Retinal pigment epithelial cell (primary cell): Measurements from ENCODE around the gene UVRAG.

Experiments
- DNase-seq: peaks from one replicate; pipeline ENCODE4 v3.0.0-alpha.2; 2010; ENCODE audit warnings: low read depth
- H3K4me3 ChIP-seq: 2 replicates; pipeline ENCODE4 v1.5.1; 2011; ENCODE audit warnings: mild to moderate bottlenecking, low read length, control low read depth, moderate library complexity
- CTCF ChIP-seq: conservative IDR thresholded peaks from 2 replicates; pipeline ENCODE4 v1.5.1; 2011; ENCODE audit warnings: low read depth, low read length, control low read depth, inconsistent platforms

The UVRAG gene

DNA sequence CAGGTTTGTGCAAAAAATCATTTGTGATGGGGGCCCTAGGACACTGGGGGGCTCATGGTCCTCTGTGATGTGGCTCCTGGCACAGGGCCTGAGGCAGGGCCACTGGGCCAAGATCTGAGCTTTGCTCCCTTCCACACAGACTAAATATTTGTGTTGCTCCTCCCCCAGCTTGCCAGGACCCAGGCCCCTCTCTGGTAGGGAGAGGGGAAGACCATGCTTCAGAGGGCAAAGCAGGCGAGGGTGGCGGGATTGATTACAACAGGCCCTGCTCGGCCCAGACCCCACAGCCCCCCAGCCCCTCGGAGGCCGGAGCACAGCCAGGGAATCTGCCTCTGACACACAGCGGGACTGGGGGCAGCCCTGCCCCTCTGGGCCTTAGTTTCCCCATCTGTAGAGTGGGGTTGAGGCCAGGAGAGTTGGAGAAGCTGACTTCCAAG, 362.3 kb downstream of the UVRAG start:
- no peak overlapping the region for H3K4me3 ChIP-seq
- no peak for TF ChIP-seq CTCF
- DNase-seq, result no peak

GRCh38 chr11:76179147-76179546, 364.1 kb downstream of the UVRAG start:
- no peak for DNase-seq
- no peak overlapping the region for H3K4me3 ChIP-seq
- TF ChIP-seq CTCF, result no peak

- TF ChIP-seq CTCF, result no peak
- DNase-seq, result no peak
- H3K4me3 ChIP-seq, result no peak overlapping the region
Measured at GRCh38 chr11:76181371-76181770, 366.4 kb downstream of the UVRAG start.

GRCh38 chr11:76184551-76184993, 369.6 kb downstream of the UVRAG start:
- H3K4me3 ChIP-seq, result no peak overlapping the region
- no peak for TF ChIP-seq CTCF
- DNase-seq, result no peak

GRCh38 chr11:76185511-76185910, 370.5 kb downstream of the UVRAG start:
- no peak for TF ChIP-seq CTCF
- DNase-seq, result no peak
- H3K4me3 ChIP-seq, result no peak overlapping the region

DNA sequence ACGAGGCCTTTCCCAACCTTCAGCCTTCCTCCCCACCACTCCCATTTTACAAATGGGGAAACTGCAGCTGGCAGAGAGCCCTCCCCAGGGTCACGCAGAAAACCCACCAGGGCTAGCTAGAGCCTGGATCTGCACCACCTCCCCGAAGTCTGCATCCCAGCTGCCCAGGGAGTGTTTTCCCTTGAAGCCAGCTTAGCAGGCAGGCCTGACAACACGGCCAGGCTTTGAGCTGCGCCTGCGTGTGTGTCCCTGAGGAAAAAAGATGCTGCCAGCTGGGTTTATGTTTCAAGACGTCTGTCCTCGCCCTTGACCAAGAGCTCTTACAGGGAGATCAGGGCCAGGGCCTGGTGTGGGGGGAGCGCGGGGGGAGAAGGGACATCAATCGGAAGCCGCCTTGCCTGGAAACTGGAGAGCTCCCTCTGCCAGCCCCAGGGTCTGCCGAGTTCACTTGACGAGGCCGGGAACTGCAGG, 371.0 kb downstream of the UVRAG start:
- DNase-seq, result no peak
- TF ChIP-seq CTCF, result no peak
- H3K4me3 ChIP-seq, result no peak overlapping the region

DNA sequence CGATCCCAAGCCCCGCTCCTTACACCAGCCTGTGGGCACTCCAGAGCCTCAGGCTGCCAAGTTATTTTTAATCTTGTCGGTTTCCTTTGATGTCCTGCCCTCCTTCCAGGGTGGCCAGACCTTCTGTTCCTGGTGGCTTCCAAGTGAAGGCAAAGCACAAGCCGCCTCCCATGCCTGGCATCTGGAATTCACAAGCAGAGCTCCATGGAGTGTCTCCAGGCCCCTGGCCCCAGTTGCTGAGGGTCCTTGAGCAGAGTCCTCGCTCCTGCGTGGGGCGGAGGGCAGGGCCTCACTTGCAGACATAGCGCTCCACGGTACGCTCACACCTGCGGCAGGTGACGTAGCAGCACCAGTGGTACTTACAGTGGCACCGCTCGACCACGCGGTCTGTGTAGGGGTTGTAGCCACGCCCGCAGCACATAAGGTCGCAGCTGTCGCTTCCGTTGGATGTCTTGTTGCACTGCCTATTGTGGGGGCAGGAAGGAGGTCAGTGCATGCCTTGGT, 371.8 kb downstream of the UVRAG start:
- no peak for TF ChIP-seq CTCF
- DNase-seq, result no peak
- no peak overlapping the region for H3K4me3 ChIP-seq
